GM21723 (cell line): ENCODE measurements around the gene MRTO4.
"Not testable (repeated sequence)": the region's sequence is repeated elsewhere in the genome, so short reads cannot be mapped to it uniquely, and the experiment has no call there.

Source experiments
- ATAC-seq: cut with Tn5 transposase; IDR thresholded peaks from one replicate; pipeline ENCODE4 v1.9.1; 2021; ENCODE audit warnings: mild to moderate bottlenecking, moderate library complexity; ENCODE audit not compliant: unreplicated experiment

The MRTO4 gene

DNA sequence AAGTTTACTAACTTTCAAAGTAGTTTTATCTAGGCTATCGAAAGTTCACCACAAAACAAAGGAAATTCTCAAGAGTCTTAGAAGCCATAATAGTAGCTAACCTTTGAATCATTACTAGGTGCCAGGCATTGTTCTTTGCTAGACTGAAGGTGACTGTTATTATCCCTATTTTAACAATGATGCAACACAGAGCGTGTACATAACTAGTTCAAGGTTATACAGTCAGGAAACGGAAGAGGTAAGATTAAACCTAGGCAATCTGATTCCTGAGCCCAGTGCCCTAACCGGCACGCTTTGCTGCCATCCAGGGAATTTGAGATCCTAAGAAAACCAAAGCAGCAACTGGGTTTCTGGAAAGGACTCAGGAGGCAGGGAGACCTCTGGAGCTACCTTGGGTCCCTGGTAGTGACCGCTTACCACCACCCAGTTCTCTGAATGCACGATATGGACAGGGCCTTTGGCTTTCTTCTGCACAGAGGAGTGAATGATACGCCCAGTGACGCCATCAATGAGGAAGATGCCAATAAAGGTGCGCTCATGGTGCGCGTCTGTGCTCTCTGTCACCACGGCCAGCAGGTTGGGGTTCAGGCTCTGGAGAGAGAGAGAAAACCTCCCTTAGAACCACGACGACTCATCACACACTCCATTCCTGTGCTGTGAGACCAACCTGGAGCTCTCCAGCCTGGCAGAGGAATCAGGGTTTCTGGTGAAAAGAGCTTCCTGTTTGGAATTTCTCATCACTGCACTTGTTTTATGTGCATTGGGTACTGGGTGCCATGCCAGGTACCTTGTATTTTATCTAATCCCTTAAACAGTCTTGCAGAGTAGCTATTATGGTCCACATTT lies 28.4 kb upstream of the MRTO4 start:
- ATAC-seq = no peak

DNA sequence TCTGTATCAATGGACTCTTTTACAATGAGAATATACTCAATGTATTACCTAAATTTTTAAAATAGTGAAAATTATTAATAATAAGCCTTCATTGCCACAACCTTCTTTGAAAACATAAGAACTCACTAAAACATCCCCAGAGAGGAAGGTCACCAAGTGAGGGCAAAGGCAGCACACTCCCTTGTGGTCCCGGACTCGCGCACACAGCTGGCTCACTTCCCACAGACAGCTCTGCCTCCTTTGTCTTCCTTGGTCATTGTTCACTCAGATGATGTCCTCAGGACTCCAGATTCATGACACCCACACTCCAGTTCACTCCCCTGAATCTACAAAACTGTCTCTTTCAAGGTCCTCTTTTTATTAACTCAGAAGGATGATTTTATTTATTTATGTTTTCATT lies 22.4 kb upstream of the MRTO4 start:
- ATAC-seq = no peak

DNA sequence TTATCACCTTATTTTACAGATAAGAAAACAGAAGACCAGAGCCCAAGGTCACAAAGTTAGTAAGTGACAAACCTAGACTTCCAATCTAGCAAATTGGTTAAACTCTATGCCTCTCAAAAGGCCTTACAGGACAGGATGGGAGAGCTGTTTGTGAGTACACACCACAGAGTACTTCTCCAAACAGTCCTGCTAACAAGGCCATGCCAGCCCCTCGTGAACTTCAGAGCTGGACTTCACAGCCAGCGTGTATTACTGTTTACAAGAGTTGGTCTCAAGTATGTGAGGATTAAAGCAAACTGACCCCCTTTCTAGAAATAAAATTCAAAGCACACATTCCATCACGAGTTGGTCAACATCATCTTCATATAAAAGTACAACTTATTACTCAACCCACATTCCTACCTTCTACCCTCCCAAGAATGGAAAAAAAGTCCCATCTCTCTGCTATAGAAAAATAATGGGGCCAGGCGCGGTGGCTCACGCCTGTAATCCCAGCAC lies 21.7 kb upstream of the MRTO4 start:
- ATAC-seq = no peak

DNA sequence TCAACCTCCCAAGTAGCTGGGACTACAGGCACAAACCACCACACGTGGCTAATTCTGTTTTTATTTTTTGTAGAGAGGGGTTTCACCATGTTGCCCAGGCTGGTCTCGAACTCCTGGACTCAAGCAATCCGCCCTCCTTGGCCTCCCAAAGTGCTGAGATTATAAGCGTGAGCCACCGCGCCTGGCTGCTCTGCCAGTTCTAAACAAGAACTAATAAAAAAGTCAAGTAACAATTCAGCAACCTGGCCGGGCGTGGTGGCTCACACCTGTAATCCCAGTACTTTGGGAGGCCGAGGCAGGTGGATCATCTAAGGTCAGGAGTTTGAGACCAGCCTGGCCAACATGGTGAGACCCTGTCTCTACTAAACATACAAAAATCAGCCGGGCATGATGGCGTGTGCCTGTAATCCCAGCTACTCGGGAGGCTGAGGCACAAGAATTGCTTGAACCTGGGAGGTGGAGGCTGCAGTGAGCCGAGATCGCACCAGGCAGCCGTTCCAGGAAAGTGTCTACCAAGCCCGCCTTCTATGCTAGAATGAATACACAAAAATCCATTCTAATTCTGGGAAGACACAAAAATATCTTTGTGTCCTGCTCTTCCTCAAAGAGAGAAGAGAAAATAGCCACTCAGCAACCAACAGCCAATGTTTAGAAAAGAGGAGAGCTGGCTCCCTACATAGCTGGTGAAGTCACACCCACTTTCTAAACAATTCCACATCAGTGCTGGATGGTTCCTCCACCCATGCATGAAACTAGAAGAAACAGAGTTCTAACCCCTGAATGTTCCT lies 19.7 kb upstream of the MRTO4 start:
- not testable (repeated sequence) for ATAC-seq

DNA sequence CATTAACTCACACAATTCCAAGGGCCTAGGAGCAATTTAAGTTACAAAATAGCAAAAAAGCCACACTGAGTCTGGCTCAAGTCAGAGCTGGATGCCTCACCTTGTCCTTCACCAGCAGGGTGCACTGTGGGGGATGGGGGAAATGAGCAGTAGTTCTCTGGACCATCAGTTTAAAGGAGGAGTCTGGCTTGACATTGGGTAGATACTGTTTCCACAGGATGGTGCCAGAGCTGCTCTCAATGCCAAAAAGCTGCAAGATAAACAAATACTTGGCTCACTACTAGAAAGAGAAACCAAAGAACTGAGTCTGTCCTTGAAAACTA lies 19.1 kb upstream of the MRTO4 start:
- no peak for ATAC-seq

GRCh38 chr1:19234224-19234623 lies 17.4 kb upstream of the MRTO4 start:
- no peak for ATAC-seq

GRCh38 chr1:19239876-19240275 lies 11.7 kb upstream of the MRTO4 start:
- ATAC-seq = no peak

GRCh38 chr1:19240673-19241538 lies 10.7 kb upstream of the MRTO4 start:
- ATAC-seq = no peak

DNA sequence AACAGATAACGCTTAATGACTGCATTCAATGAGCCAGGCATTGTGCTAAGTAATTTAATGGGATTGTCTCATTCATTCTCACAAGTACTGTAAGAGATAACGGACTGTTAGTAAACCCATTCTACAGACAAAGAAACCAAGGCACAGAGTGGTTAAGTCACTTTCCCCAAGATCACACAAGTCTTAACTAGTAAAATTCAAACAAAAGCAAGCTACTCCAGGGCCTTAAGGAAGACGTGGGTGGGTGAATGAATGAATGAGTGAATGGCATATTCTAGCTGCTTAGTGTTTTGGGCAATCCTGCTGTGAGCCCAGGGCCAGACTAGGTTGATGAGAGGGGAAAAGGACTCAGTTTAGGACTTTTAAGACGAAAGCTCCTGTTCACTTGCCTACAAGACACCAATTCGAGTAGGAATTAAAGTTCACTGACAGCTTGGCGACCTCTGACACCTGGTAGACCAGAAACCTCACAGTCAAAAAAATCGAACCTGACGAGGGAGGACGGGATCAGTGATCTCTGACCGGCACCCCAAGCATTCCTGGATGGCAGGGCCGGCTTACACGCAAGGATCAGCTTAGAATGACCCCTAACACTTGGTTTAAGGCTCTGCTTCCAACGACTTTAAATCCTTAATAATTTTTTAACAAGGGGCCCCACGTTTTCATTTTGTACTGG lies 838 bp upstream of the MRTO4 start:
- no peak for ATAC-seq

DNA sequence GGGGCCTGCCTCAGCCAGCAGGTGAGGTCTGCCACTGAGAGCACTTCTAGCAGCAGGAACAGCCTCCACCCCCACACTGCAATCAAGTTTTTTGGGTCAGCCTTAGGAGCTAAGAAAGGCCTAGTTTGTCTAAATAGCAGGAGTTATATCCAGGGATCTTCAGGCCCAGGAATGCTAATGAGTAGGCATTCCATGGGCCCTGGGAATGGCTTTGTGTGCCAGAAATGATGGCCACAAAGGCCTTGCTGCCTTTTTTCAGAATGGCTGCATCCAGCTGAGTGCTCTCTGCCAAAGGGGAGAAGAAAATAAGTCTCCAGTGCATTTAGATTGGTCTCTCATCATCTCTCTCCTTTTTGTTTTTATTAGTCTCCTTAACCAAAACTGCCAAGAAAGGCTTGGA lies 2.8 kb downstream of the MRTO4 start:
- no peak for ATAC-seq

GRCh38 chr1:19255288-19255687 lies 3.7 kb downstream of the MRTO4 start:
- no peak for ATAC-seq

- ATAC-seq = not testable (repeated sequence)
Measured at GRCh38 chr1:19256301-19256700, 4.7 kb downstream of the MRTO4 start.

- no peak for ATAC-seq
Measured at GRCh38 chr1:19257178-19257914, 5.7 kb downstream of the MRTO4 start.

DNA sequence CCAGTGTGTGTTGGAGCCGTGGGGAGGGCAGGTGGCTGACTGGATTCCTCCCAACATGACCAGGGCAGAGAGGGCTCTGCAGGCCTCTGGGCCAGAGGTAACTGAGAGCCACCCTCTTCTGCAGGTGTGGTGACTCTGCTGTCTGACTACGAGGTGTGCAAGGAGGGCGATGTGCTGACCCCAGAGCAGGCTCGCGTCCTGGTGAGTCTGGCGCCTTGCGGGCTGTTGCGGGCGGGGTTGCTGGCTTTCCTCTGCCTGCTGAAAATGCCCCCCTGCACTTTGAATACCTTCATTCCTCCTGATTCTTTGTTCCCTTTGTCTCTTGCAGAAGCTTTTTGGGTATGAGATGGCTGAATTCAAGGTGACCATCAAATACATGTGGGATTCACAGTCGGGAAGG lies 6.7 kb downstream of the MRTO4 start:
- no peak for ATAC-seq

DNA sequence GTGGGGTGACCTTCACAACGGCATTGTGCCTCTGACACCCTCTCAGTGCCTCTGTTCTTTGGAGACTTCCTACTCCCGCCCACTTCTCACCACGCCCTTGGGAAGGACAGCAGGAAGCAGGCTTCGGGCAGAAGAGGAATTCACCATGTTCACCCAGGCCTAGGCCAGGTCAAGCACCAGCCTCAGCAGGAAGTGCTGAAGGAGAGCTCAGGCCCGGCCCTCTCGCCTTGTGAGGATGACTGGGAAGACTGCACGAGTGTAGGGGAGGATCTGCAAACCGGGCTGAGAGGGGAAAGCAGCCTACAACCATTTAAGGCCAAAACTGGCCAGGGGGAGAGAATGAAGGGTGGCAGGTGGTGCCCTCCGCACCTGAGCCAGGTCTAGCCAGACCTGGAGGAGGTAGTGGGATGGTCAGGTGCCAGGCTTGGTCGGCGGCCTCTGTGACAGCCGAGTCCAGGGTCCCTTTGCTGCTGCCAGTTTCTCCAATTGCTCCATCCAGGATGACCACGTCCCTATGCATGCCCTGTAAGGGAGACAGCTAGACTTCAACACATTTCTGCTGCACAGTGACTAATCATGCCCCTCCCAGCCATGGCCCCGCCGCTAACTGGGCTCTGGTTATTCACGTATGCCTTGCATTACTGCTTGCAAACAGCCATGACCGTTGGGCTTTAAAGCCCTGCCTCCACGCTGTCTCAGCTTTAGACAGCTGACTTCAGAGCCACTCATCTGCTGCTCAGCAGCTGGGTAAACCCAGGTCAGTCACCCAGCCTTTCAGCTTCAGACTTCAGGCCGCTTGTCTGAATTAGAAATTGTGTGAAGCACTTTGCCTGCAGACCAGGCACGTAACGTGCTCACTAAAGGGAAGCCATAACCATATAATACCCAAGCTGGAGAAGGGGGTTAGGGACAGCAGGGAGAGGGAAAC lies 8.9 kb downstream of the MRTO4 start:
- ATAC-seq = no peak

GRCh38 chr1:19262047-19262446 lies 10.4 kb downstream of the MRTO4 start:
- no peak for ATAC-seq

- ATAC-seq = no peak
Measured at GRCh38 chr1:19262744-19263143, 11.1 kb downstream of the MRTO4 start.

DNA sequence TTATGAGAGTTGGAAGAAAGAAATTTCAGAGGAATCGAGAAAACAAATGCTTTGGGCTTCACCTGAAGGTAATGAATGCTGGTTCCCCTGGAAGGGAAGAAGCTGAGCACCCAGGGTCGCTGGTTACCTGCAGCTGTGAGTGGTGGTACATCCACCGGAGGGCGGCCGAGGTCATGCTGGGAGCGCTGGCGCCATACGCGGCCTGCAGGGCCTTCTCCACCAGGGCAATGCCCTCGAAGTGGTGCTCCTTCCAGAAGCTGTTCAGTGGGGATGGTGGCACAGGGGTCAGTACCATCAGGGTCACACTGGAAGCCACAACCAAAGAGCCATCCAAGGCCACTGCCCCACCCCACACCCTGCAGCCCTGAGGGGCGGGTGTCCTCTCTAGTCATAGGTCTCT lies 16.8 kb downstream of the MRTO4 start:
- no peak for ATAC-seq
